Right lobe of liver (tissue), 6 donors: Measurements from ENCODE around the gene RTN4. TPM values are rescaled to one million over a fixed set of nuclear protein-coding genes. Genes with fewer than 3 reads are reported as not detected.

Experiments used
- ATAC-seq, 4 donors: fragments of 200-7000 bp; cut with Tn5 transposase; one replicate each; pipeline ENCODE4 v1.9.1; 2020; ENCODE audit warnings: mild to moderate bottlenecking in 4 of 4, moderate library complexity in 4 of 4
- DNase-seq, 3 donors: peaks; one replicate each; pipeline ENCODE4 v3.0.0-alpha.2; 2020
- H3K27ac ChIP-seq, 3 donors: fragments of 200-600 bp; one replicate each; pipeline ENCODE4 v1.8.0; 2022
- H3K27me3 ChIP-seq, 2 donors: fragments of 200-600 bp; one replicate each; pipeline ENCODE4 v1.8.0; 2022
- H3K36me3 ChIP-seq, 4 donors: fragments of 200-600 bp; sonication (generic) in 1 of 4; one replicate each; pipeline versions ENCODE4 v1.5.1 to v1.8.0; 2017 to 2022; ENCODE audit warnings: control low read depth in 1 of 4
- H3K4me1 ChIP-seq, 4 donors: fragments of 200-600 bp; sonication (generic) in 1 of 4; one replicate each; pipeline versions ENCODE4 v1.5.1 to v1.8.0; 2017 to 2022; ENCODE audit warnings: control low read depth in 1 of 4
- H3K4me3 ChIP-seq, 3 donors: fragments of 200-600 bp; one replicate each; pipeline ENCODE4 v1.8.0; 2022
- H3K9me3 ChIP-seq, 4 donors: fragments of 200-600 bp; sonication (generic) in 1 of 4; one replicate each; pipeline versions ENCODE4 v1.5.1 to v1.8.0; 2017 to 2022; ENCODE audit warnings: control low read depth in 1 of 4
- POLR2A ChIP-seq: fragments of 450-650 bp; IDR thresholded peaks from one replicate; pipeline ENCODE4 v1.6.1; 2017; ENCODE audit warnings: antibody characterized with exemption, mild to moderate bottlenecking
- WGBS: methylation state at CpG from one replicate; pipeline ENCODE4 v1.1.6; 2018; ENCODE audit warnings: low coverage, low lambda C conversion rate; ENCODE audit not compliant: insufficient coverage; ENCODE audit errors: missing lambda C conversion rate; 5-methylcytosine and 5-hydroxymethylcytosine counted together
- intact Hi-C, 2 donors: fragments of 100-400 bp; cut with DNase I; formaldehyde crosslinking; loops; one replicate each; pipeline versions ENCODE4 v1.11.2 to v1.14.1; 2022
- total RNA-seq, 6 experiments: library from RNA; depleted of rRNA in 2 of 6; stranded (reverse); fragments of >200 nt in 2 of 6; fragmentation: NEBNext Ultra II Directional in 3 of 6; extraction: Animal tissue kit (Norgen Biotek cat#: 25700) in 3 of 6; gene quantifications; one replicate each; pipeline versions ENCODE4 v1.1.0 to v1.2.4, GENCODE V29; 2016 to 2023
- TF ChIP-seq, protein P1 (sequence below), 4 donors: fragments of 200-600 bp in 3 of 4; fragments of 450-650 bp in 1 of 4; IDR thresholded peaks; one replicate each; pipeline versions ENCODE4 v1.5.1 to v1.8.0; 2016 to 2022; ENCODE audit warnings: antibody characterized with exemption in 4 of 4, mild to moderate bottlenecking in 2 of 4
- donor health status: DM: no; HTN: yes; CAD: no.
- donor health status: DM: no; HTN: no; CAD: no.
- donor health status: DM: no; HTN: no; CAD: no.
- donor health status: DM: no; HTN: yes; CAD: no.
- donor health status: DM: no; HTN: yes; CAD: no.

The RTN4 gene
- total RNA-seq, 6 experiments from 2014 or later: 126 to 195 (median 177) TPM

GRCh38 chr2:54965425-54965824 lies 84.8 kb downstream of the RTN4 start:
- WGBS: 96% methylated on average over 4 of the region's 6 CpGs
- ATAC-seq (no peak), DNase-seq (no peak)
- Histone ChIP-seq H3K27ac (no peak overlapping the region), H3K9me3 (no peaks in the 10 kb centered on the region), H3K4me3 (no peak overlapping the region), H3K4me1 (no peaks in the 10 kb centered on the region), H3K36me3 (no peaks in the 10 kb centered on the region), H3K27me3 (no peaks in the 10 kb centered on the region)
- TF ChIP-seq, protein P1, sequence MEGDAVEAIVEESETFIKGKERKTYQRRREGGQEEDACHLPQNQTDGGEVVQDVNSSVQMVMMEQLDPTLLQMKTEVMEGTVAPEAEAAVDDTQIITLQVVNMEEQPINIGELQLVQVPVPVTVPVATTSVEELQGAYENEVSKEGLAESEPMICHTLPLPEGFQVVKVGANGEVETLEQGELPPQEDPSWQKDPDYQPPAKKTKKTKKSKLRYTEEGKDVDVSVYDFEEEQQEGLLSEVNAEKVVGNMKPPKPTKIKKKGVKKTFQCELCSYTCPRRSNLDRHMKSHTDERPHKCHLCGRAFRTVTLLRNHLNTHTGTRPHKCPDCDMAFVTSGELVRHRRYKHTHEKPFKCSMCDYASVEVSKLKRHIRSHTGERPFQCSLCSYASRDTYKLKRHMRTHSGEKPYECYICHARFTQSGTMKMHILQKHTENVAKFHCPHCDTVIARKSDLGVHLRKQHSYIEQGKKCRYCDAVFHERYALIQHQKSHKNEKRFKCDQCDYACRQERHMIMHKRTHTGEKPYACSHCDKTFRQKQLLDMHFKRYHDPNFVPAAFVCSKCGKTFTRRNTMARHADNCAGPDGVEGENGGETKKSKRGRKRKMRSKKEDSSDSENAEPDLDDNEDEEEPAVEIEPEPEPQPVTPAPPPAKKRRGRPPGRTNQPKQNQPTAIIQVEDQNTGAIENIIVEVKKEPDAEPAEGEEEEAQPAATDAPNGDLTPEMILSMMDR (IDR thresholded peaks at IDR 0.05): no peak
- TF ChIP-seq POLR2A: no peak
- intact Hi-C loops: no loop called here

GRCh38 chr2:54964816-54965215 lies 85.4 kb downstream of the RTN4 start:
- Histone ChIP-seq H3K4me3 (no peak overlapping the region), H3K9me3 (no peaks in the 10 kb centered on the region), H3K27ac (no peak overlapping the region), H3K36me3 (no peaks in the 10 kb centered on the region), H3K27me3 (no peaks in the 10 kb centered on the region), H3K4me1 (no peaks in the 10 kb centered on the region)
- no peak for TF ChIP-seq POLR2A
- TF ChIP-seq, protein P1 (IDR thresholded peaks at IDR 0.05): no peak
- WGBS: 46% methylated on average over 4 of the region's 4 CpGs
- ATAC-seq (no peak), DNase-seq (no peak)
- intact Hi-C loops: no loop called here

- TF ChIP-seq, protein P1 (IDR thresholded peaks at IDR 0.05): no peak
- no peak for TF ChIP-seq POLR2A
- whole genome bisulfite sequencing: 97% methylated on average over 7 of the region's 8 CpGs
- Histone ChIP-seq H3K36me3 (no peaks in the 10 kb centered on the region), H3K4me1 (no peaks in the 10 kb centered on the region), H3K9me3 (no peaks in the 10 kb centered on the region), H3K27me3 (no peaks in the 10 kb centered on the region), H3K27ac (no peak overlapping the region), H3K4me3 (no peak overlapping the region)
- DNase-seq: no peak
- intact Hi-C loops: no loop called here
- ATAC-seq: no peak
Measured at GRCh38 chr2:54964271-54964670, 86.0 kb downstream of the RTN4 start.

DNA sequence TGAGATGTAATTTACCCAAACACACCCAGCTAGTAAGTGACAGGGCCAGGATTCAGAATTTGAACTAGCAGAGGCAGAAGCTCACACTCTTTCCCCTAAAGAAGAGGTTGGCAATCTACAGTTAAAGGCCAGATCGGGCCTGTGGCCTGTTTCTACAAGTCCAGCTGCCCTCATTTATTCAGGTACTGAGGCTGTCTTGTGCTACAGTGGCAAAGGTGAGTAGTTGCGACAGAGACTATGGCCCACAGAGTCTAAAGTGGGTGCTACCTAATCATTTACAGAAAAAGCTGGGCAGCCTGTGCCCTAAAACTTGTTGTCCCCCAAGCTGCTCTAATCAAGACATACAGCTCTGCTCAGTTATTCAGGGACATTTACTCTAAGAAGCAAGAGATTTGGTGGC lies 86.8 kb downstream of the RTN4 start:
- Histone ChIP-seq H3K27ac (no peak overlapping the region), H3K27me3 (no peaks in the 10 kb centered on the region), H3K4me3 (no peak overlapping the region), H3K4me1 (no peaks in the 10 kb centered on the region), H3K36me3 (no peaks in the 10 kb centered on the region), H3K9me3 (no peaks in the 10 kb centered on the region)
- ATAC-seq: peak in 1 of 4 donors; percentile 22
- WGBS: 33% methylated on average over 1 of the region's 2 CpGs
- no peak for DNase-seq
- no peak for TF ChIP-seq POLR2A
- TF ChIP-seq, protein P1 (IDR thresholded peaks at IDR 0.05): no peak
- intact Hi-C loops: no loop called here

DNA sequence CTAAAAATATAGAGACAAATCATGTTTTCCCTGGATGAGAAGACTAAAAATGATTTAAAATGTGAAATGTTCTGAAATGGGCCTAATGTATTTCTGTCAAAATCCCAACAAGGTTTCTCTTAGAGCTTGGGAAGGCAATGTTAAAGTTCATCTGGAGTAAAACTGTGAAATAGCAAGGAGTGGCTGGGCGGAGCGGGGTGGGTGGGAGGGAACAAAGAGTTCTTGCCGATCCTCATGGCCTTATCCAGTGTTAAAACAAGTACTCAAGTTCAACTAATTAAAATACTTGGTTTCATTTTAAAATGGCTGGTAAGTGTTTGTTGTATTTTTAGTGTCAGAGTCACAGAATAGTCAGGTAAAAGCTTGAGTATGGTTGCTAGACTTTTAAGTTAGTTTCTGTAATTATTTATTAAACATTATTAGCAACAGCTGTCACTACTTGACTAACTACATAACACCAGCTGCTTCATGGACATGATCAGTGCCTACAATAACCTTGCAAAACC lies 87.3 kb downstream of the RTN4 start:
- Histone ChIP-seq H3K4me1 (no peaks in the 10 kb centered on the region), H3K4me3 (no peak overlapping the region), H3K27me3 (no peaks in the 10 kb centered on the region), H3K36me3 (no peaks in the 10 kb centered on the region), H3K27ac (no peak overlapping the region), H3K9me3 (no peaks in the 10 kb centered on the region)
- DNase-seq (no peak), ATAC-seq (no peak)
- TF ChIP-seq, protein P1 (IDR thresholded peaks at IDR 0.05): no peak
- no peak for TF ChIP-seq POLR2A
- intact Hi-C loops: no loop called here
- 97% methylated on average over 3 of the region's 3 CpGs for WGBS
